Ovary (tissue), 9 donors: Measurements from ENCODE around the gene TCN2. TPM values are rescaled to one million over a fixed set of nuclear protein-coding genes. Genes with fewer than 3 reads are reported as not detected.
A peak's percentile ranks its signal among the peaks of the same experiment; 100 is the strongest.

Source experiments
- DNase-seq, 5 donors: peaks; one replicate each; pipeline ENCODE4 v3.0.0-alpha.2; 2019 to 2020
- H3K27ac ChIP-seq, 2 donors: fragments of 200-600 bp; one replicate each; pipeline versions ENCODE4 v1.5.1 to v1.8.0; 2019 to 2022
- H3K27me3 ChIP-seq: fragments of 200-600 bp; one replicate; pipeline ENCODE4 v1.8.0; 2022
- H3K36me3 ChIP-seq: fragments of 200-600 bp; sonication (generic); one replicate; pipeline ENCODE4 v1.5.1; 2019
- H3K4me1 ChIP-seq: one replicate; pipeline ENCODE4 v1.8.1; 2013; ENCODE audit warnings: mild to moderate bottlenecking, moderate library complexity; ENCODE audit not compliant: insufficient read depth
- H3K4me3 ChIP-seq: fragments of 200-600 bp; sonication (generic); one replicate; pipeline ENCODE4 v1.5.1; 2017
- H3K9me3 ChIP-seq, 2 donors: fragments of 200-600 bp in 1 of 2; sonication (generic) in 1 of 2; one replicate each; pipeline versions ENCODE4 v1.5.1 to v1.8.1; 2013 to 2019; ENCODE audit warnings: mild to moderate bottlenecking in 1 of 2, moderate library complexity in 1 of 2
- CTCF ChIP-seq, 3 donors: fragments of 450-650 bp in 2 of 3; fragments of 200-600 bp in 1 of 3; IDR thresholded peaks; one replicate each; pipeline versions ENCODE4 v1.5.1 to v1.8.0; 2016 to 2022; ENCODE audit warnings: antibody characterized with exemption in 3 of 3, mild to moderate bottlenecking in 1 of 3
- EP300 ChIP-seq: sonication (generic); formaldehyde crosslinking; IDR thresholded peaks from one replicate; pipeline ENCODE4 v1.6.1; 2017; ENCODE audit warnings: antibody characterized with exemption
- POLR2A ChIP-seq: fragments of 450-650 bp; IDR thresholded peaks from one replicate; pipeline ENCODE4 v1.6.1; 2017; ENCODE audit warnings: antibody characterized with exemption, mild to moderate bottlenecking, moderate library complexity
- WGBS, 3 donors: extraction: QIAGEN DNeasy Blood & Tissue Kit in 1 of 3; methylation state at CpG; one replicate each; pipeline versions ENCODE4 v1.1.5 to v1.1.7; 2013 to 2017; 5-methylcytosine and 5-hydroxymethylcytosine counted together
- intact Hi-C, 4 donors: fragments of 100-400 bp; cut with DNase I; formaldehyde crosslinking; loops; one replicate each; pipeline versions ENCODE4 v1.11.0 to v1.15.1; 2022 to 2023
- polyA plus RNA-seq, 2 donors: library from polyadenylated mRNA; stranded (reverse); fragments of 200-250 nt in 1 of 2; fragments of 350-450 nt in 1 of 2; fragmentation: Illumina TruSeq in 1 of 2; extraction: RNeasy Lipid Tissue Mini Kit (QIAGEN cat#74804) in 1 of 2; gene quantifications; one replicate each; pipeline ENCODE4 v1.2.3, GENCODE V29; 2013 to 2014
- total RNA-seq, 7 donors: library from RNA; depleted of rRNA in 2 of 7; stranded (reverse); fragments of >200 nt in 2 of 7; fragmentation: NEBNext Ultra II Directional in 3 of 7; extraction: Animal tissue kit (Norgen Biotek cat#: 25700) in 3 of 7; gene quantifications; one replicate each; pipeline versions ENCODE4 v1.1.0 to v1.2.4, GENCODE V29; 2016 to 2023
- donor health status: DM: no; HTN: no; CAD: no; lungs with moderate emphysema.
- donor health status: DM: no; HTN: no; CAD: no.
- donor health status: Bipolar disorder and iron deficiency.
- donor health status: DM: yes; HTN: yes; CAD: no.
- donor health status: DM: no; HTN: no; CAD: no.
- donor health status: DM: yes; HTN: yes; CAD: no.

The TCN2 gene
- total and polyA plus RNA-seq, 9 donors, result 5.1 to 33.9 (median 15.6) TPM

GRCh38 chr22:30665266-30665665, 58.3 kb downstream of the TCN2 start:
- Histone ChIP-seq H3K4me1 (peaks cover 4% of the 10 kb centered on the region), H3K4me3 (no peak overlapping the region), H3K27me3 (no peaks in the 10 kb centered on the region), H3K36me3 (no peaks in the 10 kb centered on the region), H3K27ac (no peak overlapping the region), H3K9me3 (no peaks in the 10 kb centered on the region)
- intact Hi-C loops, result no loop called here
- DNase-seq, result no peak
- TF ChIP-seq CTCF (IDR thresholded peaks at IDR 0.05), result no peak
- WGBS, 3 donors, result 82 to 87% (median 86%) methylated on average over 2 of the region's 2 CpGs

- Histone ChIP-seq H3K4me3 (no peak overlapping the region), H3K27ac (no peak overlapping the region), H3K27me3 (no peaks in the 10 kb centered on the region), H3K9me3 (no peaks in the 10 kb centered on the region), H3K4me1 (peaks cover 4% of the 10 kb centered on the region), H3K36me3 (no peaks in the 10 kb centered on the region)
- intact Hi-C loops, result no loop called here
- TF ChIP-seq CTCF (IDR thresholded peaks at IDR 0.05) (no peak), EP300 (no peak), POLR2A (no peak)
- WGBS, 3 donors, result 90 to 96% (median 95%) methylated on average over 4 of the region's 4 CpGs
- no peak for DNase-seq
These were observed 58.8 kb downstream of the TCN2 start for GRCh38 chr22:30665786-30666185.

- Histone ChIP-seq H3K27ac (no peak overlapping the region), H3K9me3 (no peaks in the 10 kb centered on the region), H3K27me3 (no peaks in the 10 kb centered on the region), H3K4me3 (peak overlapping the region; percentile 65), H3K4me1 (peaks cover 4% of the 10 kb centered on the region), H3K36me3 (no peaks in the 10 kb centered on the region)
- no peak for TF ChIP-seq POLR2A
- no peak for TF ChIP-seq CTCF (IDR thresholded peaks at IDR 0.05)
- TF ChIP-seq EP300, result no peak
- DNase-seq, result no peak
- 1 to 2% (median 2%) methylated on average over 18 of the region's 18 CpGs for WGBS, 3 donors
- intact Hi-C loops, result no loop called here
These were observed 60.1 kb downstream of the TCN2 start for GRCh38 chr22:30667107-30667493.

- Histone ChIP-seq H3K9me3 (no peaks in the 10 kb centered on the region), H3K4me3 (peak within 1 kb of the TSS; percentile 65), H3K27ac (no peak within 1 kb of the TSS), H3K36me3 (no peaks in the 10 kb centered on the region), H3K4me1 (peaks cover 4% of the 10 kb centered on the region), H3K27me3 (no peaks in the 10 kb centered on the region)
- TF ChIP-seq CTCF (IDR thresholded peaks at IDR 0.05) (peak in 2 of 3 donors; percentile 32 to 37), POLR2A (peak; percentile 24), EP300 (no peak)
- 1% methylated on average over 73 to 77 of the region's 77 CpGs for WGBS, 3 donors
- intact Hi-C loops, result no loop called here
- peak; percentile 90 to 98 (median 95) for DNase-seq
These were observed 60.8 kb downstream of the TCN2 start, which contains the start of gene DUSP18 for GRCh38 chr22:30667494-30668385. Gene DUSP18 (minus strand): TSS chr22:30667875. CDS start chr22:30664003, 3,872 bp downstream.
